Mononuclear cell (primary cell): Measurements from ENCODE around the gene SNRPD3. TPM values are rescaled to one million over a fixed set of nuclear protein-coding genes. Genes with fewer than 3 reads are reported as not detected.
A peak's percentile ranks its signal among the peaks of the same experiment; 100 is the strongest.
"Not testable (repeated sequence)": the region's sequence is repeated elsewhere in the genome, so short reads cannot be mapped to it uniquely, and the experiment has no call there.

Experiments
- H3K27me3 ChIP-seq: 2 replicates; pipeline ENCODE4 v1.6.0; 2011; ENCODE audit warnings: low read length, control low read depth; ENCODE audit not compliant: insufficient read depth
- H3K4me1 ChIP-seq: 2 replicates; pipeline ENCODE4 v1.5.1; 2011; ENCODE audit warnings: mild to moderate bottlenecking, low read length, control low read depth; ENCODE audit not compliant: insufficient read depth
- H3K4me3 ChIP-seq: 2 replicates; pipeline ENCODE4 v1.5.1; 2011; ENCODE audit warnings: mild to moderate bottlenecking, low read length, moderate library complexity
- H3K9me3 ChIP-seq: 2 replicates; pipeline ENCODE4 v1.5.1; 2011; ENCODE audit warnings: low read depth, mild to moderate bottlenecking, control low read depth, low read length
- total RNA-seq: library from RNA; depleted of rRNA; stranded (reverse); fragments of >200 nt; gene quantifications from one replicate; pipeline ENCODE4 v1.2.3, GENCODE V29; 2012

Gene SNRPD3
- total RNA-seq, 1 donor, result 57.9 TPM

- H3K4me1 ChIP-seq, result peaks cover 51% of the 10 kb centered on the region
- H3K9me3 ChIP-seq, result no peaks in the 10 kb centered on the region
- H3K27me3 ChIP-seq, result no peaks in the 10 kb centered on the region
- H3K4me3 ChIP-seq, result no peak overlapping the region
Measured at GRCh38 chr22:24550028-24550901, 5.5 kb upstream of the SNRPD3 start.

GRCh38 chr22:24550902-24551435 is 4.8 kb upstream of the SNRPD3 start:
- H3K27me3 ChIP-seq, result no peaks in the 10 kb centered on the region
- H3K4me3 ChIP-seq, result no peak overlapping the region
- H3K9me3 ChIP-seq, result no peaks in the 10 kb centered on the region
- H3K4me1 ChIP-seq, result peaks cover 51% of the 10 kb centered on the region

GRCh38 chr22:24552503-24553286 is 3.1 kb upstream of the SNRPD3 start:
- not testable (repeated sequence) for H3K9me3 ChIP-seq, H3K27me3 ChIP-seq, H3K4me3 ChIP-seq
- peaks cover 68% of the 10 kb centered on the region for H3K4me1 ChIP-seq

GRCh38 chr22:24553597-24554312 is 2.0 kb upstream of the SNRPD3 start:
- peaks cover 70% of the 10 kb centered on the region for H3K4me1 ChIP-seq
- H3K27me3 ChIP-seq, result no peaks in the 10 kb centered on the region
- peak overlapping the region; percentile 98 for H3K4me3 ChIP-seq
- H3K9me3 ChIP-seq, result no peaks in the 10 kb centered on the region

- peaks cover 70% of the 10 kb centered on the region for H3K4me1 ChIP-seq
- H3K27me3 ChIP-seq, result no peaks in the 10 kb centered on the region
- no peaks in the 10 kb centered on the region for H3K9me3 ChIP-seq
- peak within 1 kb of the TSS; percentile 98 for H3K4me3 ChIP-seq
Measured at GRCh38 chr22:24554313-24555164, 1.3 kb upstream of the SNRPD3 start, which contains the start of gene GUCD1. Gene GUCD1 (minus strand): TSS chr22:24555138. CDS start chr22:24554991, 147 bp downstream.

- Histone ChIP-seq H3K4me1 (peaks cover 35% of the 10 kb centered on the region), H3K27me3 (no peaks in the 10 kb centered on the region), H3K9me3 (no peaks in the 10 kb centered on the region), H3K4me3 (no peak overlapping the region)
Measured at GRCh38 chr22:24559471-24559870, 3.7 kb downstream of the SNRPD3 start.

GRCh38 chr22:24563246-24563645 is 7.4 kb downstream of the SNRPD3 start:
- Histone ChIP-seq H3K4me3 (no peak overlapping the region), H3K4me1 (peaks cover 17% of the 10 kb centered on the region), H3K27me3 (no peaks in the 10 kb centered on the region), H3K9me3 (no peaks in the 10 kb centered on the region)

GRCh38 chr22:24564376-24565058 is 8.7 kb downstream of the SNRPD3 start:
- Histone ChIP-seq H3K4me1 (peaks cover 14% of the 10 kb centered on the region), H3K4me3 (no peak overlapping the region), H3K27me3 (no peaks in the 10 kb centered on the region), H3K9me3 (no peaks in the 10 kb centered on the region)

GRCh38 chr22:24565077-24565476 is 9.3 kb downstream of the SNRPD3 start:
- no peak overlapping the region for H3K4me3 ChIP-seq
- no peaks in the 10 kb centered on the region for H3K9me3 ChIP-seq

GRCh38 chr22:24566899-24567511 is 11.2 kb downstream of the SNRPD3 start:
- Histone ChIP-seq H3K27me3 (no peaks in the 10 kb centered on the region), H3K4me1 (peaks cover 11% of the 10 kb centered on the region), H3K4me3 (no peak overlapping the region), H3K9me3 (no peaks in the 10 kb centered on the region)

More at GRCh38 chr22:24565077-24565476, 9.3 kb downstream of the SNRPD3 start:
- Histone ChIP-seq H3K27me3 (no peaks in the 10 kb centered on the region), H3K4me1 (peaks cover 11% of the 10 kb centered on the region)

- H3K9me3 ChIP-seq, result no peaks in the 10 kb centered on the region
Measured at GRCh38 chr22:24567668-24568067, 11.9 kb downstream of the SNRPD3 start.

GRCh38 chr22:24571266-24571665 is 15.5 kb downstream of the SNRPD3 start:
- Histone ChIP-seq H3K4me3 (no peak overlapping the region), H3K9me3 (no peaks in the 10 kb centered on the region), H3K27me3 (no peaks in the 10 kb centered on the region), H3K4me1 (no peaks in the 10 kb centered on the region)

More at GRCh38 chr22:24567668-24568067, 11.9 kb downstream of the SNRPD3 start:
- H3K4me3 ChIP-seq, result no peak overlapping the region
- H3K4me1 ChIP-seq, result peaks cover 11% of the 10 kb centered on the region
- H3K27me3 ChIP-seq, result no peaks in the 10 kb centered on the region

GRCh38 chr22:24576778-24577177 is 21.0 kb downstream of the SNRPD3 start:
- no peaks in the 10 kb centered on the region for H3K27me3 ChIP-seq
- H3K4me1 ChIP-seq, result no peaks in the 10 kb centered on the region
- no peaks in the 10 kb centered on the region for H3K9me3 ChIP-seq
- no peak overlapping the region for H3K4me3 ChIP-seq
